Calu3 (cell line): Measurements from ENCODE around the gene KAT5. TPM values are rescaled to one million over a fixed set of nuclear protein-coding genes. Genes with fewer than 3 reads are reported as not detected.
A peak's percentile ranks its signal among the peaks of the same experiment; 100 is the strongest.

ENCODE experiments used
- BruUV-seq: library from RNA; stranded (reverse); fragments of 400-500 nt; replicated peaks from 2 replicates; lab custom pipeline; 2021; lab: Mats Ljungman, UMichigan
- CTCF ChIA-PET: fragments of 300-600 bp; sonication (Branson Sonifier 250); formaldehyde crosslinking; loops from one replicate; lab custom pipeline; 2022; ENCODE audit warnings: antibody characterized with exemption; lab: Charles Lee
- DNase-seq: peaks from one replicate; pipeline ENCODE4 v3.0.0; 2022
- H3K27ac Mint-ChIP-seq: one replicate; pipeline ENCODE4 v1.8.0; 2022; ENCODE audit warnings: mixed read lengths; ENCODE audit not compliant: unreplicated experiment
- H3K27me3 Mint-ChIP-seq: one replicate; pipeline ENCODE4 v1.8.0; 2022; ENCODE audit warnings: mixed read lengths; ENCODE audit not compliant: unreplicated experiment
- H3K36me3 Mint-ChIP-seq: one replicate; pipeline ENCODE4 v1.8.0; 2022; ENCODE audit warnings: mild to moderate bottlenecking, moderate library complexity, mixed read lengths; ENCODE audit not compliant: insufficient read depth, unreplicated experiment
- H3K4me1 Mint-ChIP-seq: one replicate; pipeline ENCODE4 v1.8.0; 2022; ENCODE audit warnings: mild to moderate bottlenecking, low read depth, mixed read lengths; ENCODE audit not compliant: unreplicated experiment
- H3K4me3 Mint-ChIP-seq: one replicate; pipeline ENCODE4 v1.8.0; 2022; ENCODE audit warnings: mild to moderate bottlenecking, low read depth, moderate library complexity, mixed read lengths; ENCODE audit not compliant: unreplicated experiment
- H3K9me3 Mint-ChIP-seq: one replicate; pipeline ENCODE4 v1.8.0; 2022; ENCODE audit warnings: low read depth, mixed read lengths; ENCODE audit not compliant: unreplicated experiment
- CTCF ChIP-seq: fragments of 200-600 bp; IDR thresholded peaks from one replicate; pipeline ENCODE4 v1.8.0; 2022; ENCODE audit warnings: antibody characterized with exemption; ENCODE audit not compliant: unreplicated experiment
- intact Hi-C: fragments of 100-400 bp; cut with micrococcal nuclease; formaldehyde crosslinking; loops from one replicate; pipeline ENCODE4 v1.10.0; 2022; ENCODE audit not compliant: unreplicated experiment
- total RNA-seq: library from RNA; stranded (reverse); gene quantifications from 2 replicates; pipeline ENCODE4 v1.2.3, GENCODE V29; 2022

The KAT5 gene
- total RNA-seq, 1 experiment from 2014 or later: 50.9 TPM

GRCh38 chr11:65741185-65741584 is 29.1 kb downstream of the KAT5 start:
- BruUV-seq: no TSS peak
- H3K4me1 Mint-ChIP-seq: no peaks in the 10 kb centered on the region
- TF ChIP-seq CTCF: no peak
- H3K36me3 Mint-ChIP-seq: no peaks in the 10 kb centered on the region
- no peak overlapping the region for H3K27ac Mint-ChIP-seq
- no peak for DNase-seq
- H3K4me3 Mint-ChIP-seq: no peak overlapping the region
- intact Hi-C loops: no loop called here
- H3K27me3 Mint-ChIP-seq: peaks cover 72% of the 10 kb centered on the region
- H3K9me3 Mint-ChIP-seq: peaks cover 8% of the 10 kb centered on the region
- CTCF ChIA-PET: no interaction called here

GRCh38 chr11:65742353-65742752 is 30.3 kb downstream of the KAT5 start:
- no TSS peak for BruUV-seq
- no peak for TF ChIP-seq CTCF
- H3K4me3 Mint-ChIP-seq: no peak overlapping the region
- H3K27me3 Mint-ChIP-seq: peaks cover 72% of the 10 kb centered on the region
- H3K27ac Mint-ChIP-seq: no peak overlapping the region
- peaks cover 4% of the 10 kb centered on the region for H3K9me3 Mint-ChIP-seq
- H3K4me1 Mint-ChIP-seq: no peaks in the 10 kb centered on the region
- intact Hi-C loops: no loop called here
- CTCF ChIA-PET: no interaction called here
- no peak for DNase-seq
- H3K36me3 Mint-ChIP-seq: no peaks in the 10 kb centered on the region

GRCh38 chr11:65743681-65744025 is 31.6 kb downstream of the KAT5 start:
- Mint-ChIP-seq H3K4me1 (no peaks in the 10 kb centered on the region), H3K27ac (no peak overlapping the region), H3K27me3 (peaks cover 74% of the 10 kb centered on the region), H3K4me3 (no peak overlapping the region), H3K9me3 (no peaks in the 10 kb centered on the region), H3K36me3 (no peaks in the 10 kb centered on the region)
- no peak for TF ChIP-seq CTCF
- DNase-seq: no peak
- no TSS peak for BruUV-seq
- CTCF ChIA-PET: interaction anchor here (1.4 kb wide), 1 partner anchor 36 kb away, joined by 7 read pairs; no protein-coding TSS in a partner anchor
- intact Hi-C loops: loop anchor here (2.0 kb wide), 1 partner anchor 75 kb away; no protein-coding TSS in a partner anchor

GRCh38 chr11:65744026-65744698 is 32.1 kb downstream of the KAT5 start:
- H3K4me1 Mint-ChIP-seq: no peaks in the 10 kb centered on the region

More at GRCh38 chr11:65744026-65744698, 32.1 kb downstream of the KAT5 start:
- Mint-ChIP-seq H3K9me3 (no peaks in the 10 kb centered on the region), H3K27ac (no peak overlapping the region), H3K4me3 (no peak overlapping the region), H3K36me3 (no peaks in the 10 kb centered on the region), H3K27me3 (peaks cover 79% of the 10 kb centered on the region)
- BruUV-seq: no TSS peak
- peak; percentile 33 for TF ChIP-seq CTCF
- CTCF ChIA-PET: interaction anchor here (0.6 to 1.5 kb wide), 10 partner anchors 9 to 144 kb away, joined by 3 to 9 read pairs (median 3); partner anchors contain the start of genes FIBP, KAT5 and RNASEH2C
- DNase-seq: peak; percentile 60
- intact Hi-C loops: loop anchor here (2.0 kb wide), 1 partner anchor 75 kb away; no protein-coding TSS in a partner anchor
